ENCODE measurements around the gene NR3C2. TPM values are rescaled to one million over a fixed set of nuclear protein-coding genes. Genes with fewer than 3 reads are reported as not detected.

NR3C2 gene
- total RNA-seq, 1 experiment from 2014 or later = 1.6 TPM

DNA sequence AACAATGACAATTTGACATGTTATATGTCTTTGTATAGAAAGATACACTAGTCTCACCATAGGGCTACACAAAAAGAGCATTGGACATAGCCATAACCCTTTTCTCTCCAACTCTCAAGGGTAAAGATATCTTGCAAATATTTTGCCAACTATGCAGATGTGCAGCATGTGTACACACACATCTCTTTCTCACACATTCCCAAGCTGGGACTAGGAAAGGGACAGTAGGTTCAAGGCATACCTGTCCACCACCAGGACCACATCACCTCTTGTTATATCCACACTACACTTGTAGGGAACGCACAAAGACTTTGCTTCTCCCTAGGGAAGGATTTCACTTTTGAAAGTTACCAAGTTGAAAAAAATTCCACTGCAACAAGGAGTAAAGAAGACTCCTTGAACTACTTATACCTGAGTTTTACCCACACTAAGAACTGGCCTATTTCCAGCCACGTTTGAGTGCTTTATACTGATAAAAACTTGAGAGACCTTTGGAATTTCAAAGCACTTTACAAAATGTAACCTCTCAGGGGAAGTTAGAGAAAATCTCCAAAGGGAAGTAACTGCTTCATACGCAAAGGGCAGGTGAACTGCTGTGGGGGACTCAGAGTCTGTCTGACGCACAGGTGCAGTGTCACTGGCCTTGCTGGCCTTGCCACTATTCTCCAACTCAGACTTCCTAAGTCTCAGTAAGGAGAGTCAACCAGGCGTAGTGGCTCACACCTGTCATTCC is 36.9 kb downstream of the NR3C2 start:
- Histone ChIP-seq H3K27me3 (replicated peaks; ENCODE audit: insufficient read depth, low read depth, low read length, poor library complexity) (no peaks in the 10 kb centered on the region), H3K4me3 (ENCODE audit: low read depth, low read length, poor library complexity, severe bottlenecking) (no peak overlapping the region), H3K4me1 (ENCODE audit: insufficient read depth, low read length, poor library complexity, severe bottlenecking) (no peaks in the 10 kb centered on the region), H3K9me3 (ENCODE audit: low read depth, low read length, poor library complexity, severe bottlenecking) (no peaks in the 10 kb centered on the region), H3K36me3 (ENCODE audit: insufficient read depth, low read length, poor library complexity, severe bottlenecking) (no peaks in the 10 kb centered on the region), H3K27ac (ENCODE audit: low read depth, low read length, poor library complexity, severe bottlenecking) (no peak overlapping the region)
- CTCF ChIA-PET = no interaction called here
- POLR2A ChIA-PET (ENCODE audit: low non-redundant PET) = no interaction called here
- BruUV-seq (replicated peaks) = no TSS peak
- intact Hi-C loops (cut with micrococcal nuclease; ENCODE audit: unreplicated experiment) = no loop called here
- no peak for DNase-seq (ENCODE audit: low spot score)
- TF ChIP-seq, protein P1, sequence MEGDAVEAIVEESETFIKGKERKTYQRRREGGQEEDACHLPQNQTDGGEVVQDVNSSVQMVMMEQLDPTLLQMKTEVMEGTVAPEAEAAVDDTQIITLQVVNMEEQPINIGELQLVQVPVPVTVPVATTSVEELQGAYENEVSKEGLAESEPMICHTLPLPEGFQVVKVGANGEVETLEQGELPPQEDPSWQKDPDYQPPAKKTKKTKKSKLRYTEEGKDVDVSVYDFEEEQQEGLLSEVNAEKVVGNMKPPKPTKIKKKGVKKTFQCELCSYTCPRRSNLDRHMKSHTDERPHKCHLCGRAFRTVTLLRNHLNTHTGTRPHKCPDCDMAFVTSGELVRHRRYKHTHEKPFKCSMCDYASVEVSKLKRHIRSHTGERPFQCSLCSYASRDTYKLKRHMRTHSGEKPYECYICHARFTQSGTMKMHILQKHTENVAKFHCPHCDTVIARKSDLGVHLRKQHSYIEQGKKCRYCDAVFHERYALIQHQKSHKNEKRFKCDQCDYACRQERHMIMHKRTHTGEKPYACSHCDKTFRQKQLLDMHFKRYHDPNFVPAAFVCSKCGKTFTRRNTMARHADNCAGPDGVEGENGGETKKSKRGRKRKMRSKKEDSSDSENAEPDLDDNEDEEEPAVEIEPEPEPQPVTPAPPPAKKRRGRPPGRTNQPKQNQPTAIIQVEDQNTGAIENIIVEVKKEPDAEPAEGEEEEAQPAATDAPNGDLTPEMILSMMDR (conservative IDR thresholded peaks at IDR 0.05; ENCODE audit: low read depth, low read length) = no peak
- no peak for TF ChIP-seq EZH2 (IDR thresholded peaks at IDR 0.05; ENCODE audit: borderline replicate concordance, low read depth, low read length, poor library complexity, severe bottlenecking)

DNA sequence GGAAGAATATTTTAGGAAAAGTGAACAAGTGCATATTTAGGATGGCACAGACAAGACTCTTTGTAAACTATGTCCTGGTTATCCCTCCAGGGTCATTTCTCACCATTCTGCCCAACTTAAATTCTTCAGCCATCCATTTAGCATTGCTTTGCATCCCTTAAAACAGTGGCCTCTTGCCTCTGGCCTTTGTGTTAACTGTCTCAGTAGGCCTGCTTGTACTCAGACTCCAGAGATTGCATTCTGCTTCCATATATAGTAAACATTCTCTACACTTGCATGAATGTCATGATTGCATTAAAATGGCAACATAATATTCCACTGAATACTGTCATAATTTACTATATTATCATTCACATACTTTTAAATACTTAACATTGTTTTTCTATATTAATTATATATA is 43.2 kb downstream of the NR3C2 start:
- Histone ChIP-seq H3K4me1 (ENCODE audit: insufficient read depth, low read length, poor library complexity, severe bottlenecking) (no peaks in the 10 kb centered on the region), H3K27ac (ENCODE audit: low read depth, low read length, poor library complexity, severe bottlenecking) (no peak overlapping the region), H3K36me3 (ENCODE audit: insufficient read depth, low read length, poor library complexity, severe bottlenecking) (no peaks in the 10 kb centered on the region), H3K4me3 (ENCODE audit: low read depth, low read length, poor library complexity, severe bottlenecking) (no peak overlapping the region), H3K27me3 (replicated peaks; ENCODE audit: insufficient read depth, low read depth, low read length, poor library complexity) (no peaks in the 10 kb centered on the region), H3K9me3 (ENCODE audit: low read depth, low read length, poor library complexity, severe bottlenecking) (no peaks in the 10 kb centered on the region)
- BruUV-seq (replicated peaks) = no TSS peak
- DNase-seq (ENCODE audit: low spot score) = no peak
- ChIA-PET POLR2A (ENCODE audit: low non-redundant PET) (no interaction called here), CTCF (no interaction called here)
- TF ChIP-seq, protein P1 (conservative IDR thresholded peaks at IDR 0.05; ENCODE audit: low read depth, low read length) = no peak
- TF ChIP-seq EZH2 (IDR thresholded peaks at IDR 0.05; ENCODE audit: borderline replicate concordance, low read depth, low read length, poor library complexity, severe bottlenecking) = no peak
- intact Hi-C loops (cut with micrococcal nuclease; ENCODE audit: unreplicated experiment) = no loop called here

DNA sequence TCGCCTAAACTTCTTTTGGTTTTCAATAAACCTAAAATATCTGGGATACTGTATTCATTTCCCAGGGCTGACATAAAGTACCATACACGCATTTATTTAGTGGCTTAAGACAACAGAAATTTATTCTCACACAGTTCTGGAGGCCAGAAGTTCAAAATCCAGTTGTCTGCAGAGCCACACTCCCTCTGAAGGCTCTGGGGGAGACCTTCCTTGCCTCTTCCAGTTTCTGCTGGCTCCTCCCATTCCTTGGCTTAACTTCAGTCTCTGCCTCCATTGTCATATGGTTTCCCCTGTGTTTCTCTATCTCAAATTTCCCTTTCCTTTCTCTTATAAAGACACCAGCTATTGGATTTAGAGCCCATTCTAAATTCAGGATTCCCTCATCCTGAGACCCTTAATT is 44.4 kb downstream of the NR3C2 start:
- Histone ChIP-seq H3K27ac (ENCODE audit: low read depth, low read length, poor library complexity, severe bottlenecking) (no peak overlapping the region), H3K4me1 (ENCODE audit: insufficient read depth, low read length, poor library complexity, severe bottlenecking) (no peaks in the 10 kb centered on the region), H3K36me3 (ENCODE audit: insufficient read depth, low read length, poor library complexity, severe bottlenecking) (no peaks in the 10 kb centered on the region), H3K9me3 (ENCODE audit: low read depth, low read length, poor library complexity, severe bottlenecking) (no peaks in the 10 kb centered on the region), H3K4me3 (ENCODE audit: low read depth, low read length, poor library complexity, severe bottlenecking) (no peak overlapping the region), H3K27me3 (replicated peaks; ENCODE audit: insufficient read depth, low read depth, low read length, poor library complexity) (no peaks in the 10 kb centered on the region)
- CTCF ChIA-PET = no interaction called here
- POLR2A ChIA-PET (ENCODE audit: low non-redundant PET) = no interaction called here
- no TSS peak for BruUV-seq (replicated peaks)
- no peak for DNase-seq (ENCODE audit: low spot score)
- TF ChIP-seq EZH2 (IDR thresholded peaks at IDR 0.05; ENCODE audit: borderline replicate concordance, low read depth, low read length, poor library complexity, severe bottlenecking) = no peak
- TF ChIP-seq, protein P1 (conservative IDR thresholded peaks at IDR 0.05; ENCODE audit: low read depth, low read length) = no peak
- intact Hi-C loops (cut with micrococcal nuclease; ENCODE audit: unreplicated experiment) = no loop called here

Measured in A673 (cell line).